Stimulated activated naive B cell treated with anti-CD40 and anti-IgM and Interleukin-4, amounts not matched to agents 10 μg/mL and 1 μg/mL and 100 μg/mL, for 72 hours (primary cell): ENCODE data around the gene SLC39A12.

Source experiments
- ATAC-seq, 2 donors: fragments of 150-1000 bp; cut with Tn5 transposase; replicated peaks; 2 replicates each; pipeline ENCODE4 v1.10.0; 2021; ENCODE audit warnings: moderate library complexity in 1 of 2
- DNase-seq: peaks from one replicate; pipeline ENCODE4 v3.0.0; 2021
- H3K27ac Mint-ChIP-seq: one replicate; pipeline ENCODE4 v1.8.0; 2022; ENCODE audit warnings: mild to moderate bottlenecking, mixed read lengths
- H3K27me3 Mint-ChIP-seq, 2 donors: one replicate each; pipeline ENCODE4 v1.8.0; 2022; ENCODE audit warnings: mixed read lengths in 2 of 2
- H3K36me3 Mint-ChIP-seq, 2 donors: one replicate each; pipeline ENCODE4 v1.8.0; 2022; ENCODE audit warnings: mixed read lengths in 2 of 2, mild to moderate bottlenecking in 1 of 2
- H3K4me1 Mint-ChIP-seq, 2 donors: one replicate each; pipeline ENCODE4 v1.8.0; 2022; ENCODE audit warnings: mixed read lengths in 2 of 2, mild to moderate bottlenecking in 1 of 2
- H3K4me3 Mint-ChIP-seq, 2 donors: one replicate each; pipeline ENCODE4 v1.8.0; 2022; ENCODE audit warnings: mild to moderate bottlenecking in 2 of 2, mixed read lengths in 2 of 2, moderate library complexity in 1 of 2
- H3K9me3 Mint-ChIP-seq, 2 donors: one replicate each; pipeline ENCODE4 v1.8.0; 2022; ENCODE audit warnings: mixed read lengths in 2 of 2, mild to moderate bottlenecking in 1 of 2

SLC39A12 gene

DNA sequence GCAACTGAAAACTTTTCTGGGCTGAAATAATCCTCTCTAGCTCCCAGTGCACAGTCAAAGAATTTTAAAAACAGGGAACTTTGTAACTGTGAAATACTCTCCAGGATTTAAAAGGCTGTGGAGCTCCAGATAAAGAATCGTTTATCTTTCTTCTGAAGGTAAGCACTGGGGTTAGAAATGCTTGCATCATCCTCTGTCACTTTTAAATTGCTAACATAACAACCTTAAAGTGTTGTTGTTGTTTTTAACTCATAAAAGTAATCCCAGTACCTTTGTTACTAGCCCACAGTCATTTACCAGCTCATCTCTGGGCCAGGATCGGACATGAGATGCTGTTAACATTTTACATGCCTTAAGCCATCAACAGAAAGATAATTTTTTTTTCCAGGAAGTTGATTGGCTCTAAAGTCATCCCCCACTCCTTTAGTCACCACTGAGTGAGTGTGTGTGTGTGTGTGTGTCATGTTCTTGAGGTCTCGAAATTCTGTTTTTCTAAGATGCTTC, at the start of gene SLC39A12:
Gene SLC39A12, plus strand, starts transcription at position 51 of the 504 bp plus-strand sequence. CDS start 1,359 bp downstream, outside the sequence.
- H3K27ac Mint-ChIP-seq: no peak within 1 kb of the TSS
- no peaks in the 10 kb centered on the region for H3K4me1 Mint-ChIP-seq
- ATAC-seq: no peak
- peaks cover 0 to 5% of the 10 kb centered on the region in 2 donors for H3K9me3 Mint-ChIP-seq
- H3K27me3 Mint-ChIP-seq: peaks cover 6 to 7% of the 10 kb centered on the region in 2 donors
- DNase-seq: no peak
- no peak within 1 kb of the TSS for H3K4me3 Mint-ChIP-seq
- H3K36me3 Mint-ChIP-seq: no peaks in the 10 kb centered on the region

DNA sequence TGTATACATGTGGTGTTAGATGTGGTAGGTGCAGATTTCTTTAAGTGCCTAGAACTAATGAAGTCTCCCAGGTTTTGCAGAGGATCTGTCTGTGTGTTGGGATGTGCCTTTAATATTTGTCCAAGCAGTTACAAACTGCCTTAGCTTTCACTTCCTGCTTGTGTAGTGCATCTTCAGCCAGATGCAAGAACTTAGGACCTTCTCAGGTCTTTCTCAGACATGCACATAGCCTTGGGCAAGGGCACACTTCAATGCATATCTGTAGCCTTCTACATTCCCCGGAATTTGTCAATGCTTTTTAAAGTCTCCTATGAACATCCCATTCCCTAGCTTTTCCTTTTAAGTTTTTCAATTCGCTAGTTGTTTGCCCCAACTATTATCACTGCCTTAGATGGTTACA, 47.2 kb upstream of the SLC39A12 start:
- Mint-ChIP-seq H3K27me3 (no peaks in the 10 kb centered on the region), H3K36me3 (no peaks in the 10 kb centered on the region), H3K4me3 (no peak overlapping the region), H3K4me1 (peaks cover 2 to 10% of the 10 kb centered on the region in 2 donors), H3K9me3 (no peaks in the 10 kb centered on the region), H3K27ac (no peak overlapping the region)
- no peak for ATAC-seq
- no peak for DNase-seq

DNA sequence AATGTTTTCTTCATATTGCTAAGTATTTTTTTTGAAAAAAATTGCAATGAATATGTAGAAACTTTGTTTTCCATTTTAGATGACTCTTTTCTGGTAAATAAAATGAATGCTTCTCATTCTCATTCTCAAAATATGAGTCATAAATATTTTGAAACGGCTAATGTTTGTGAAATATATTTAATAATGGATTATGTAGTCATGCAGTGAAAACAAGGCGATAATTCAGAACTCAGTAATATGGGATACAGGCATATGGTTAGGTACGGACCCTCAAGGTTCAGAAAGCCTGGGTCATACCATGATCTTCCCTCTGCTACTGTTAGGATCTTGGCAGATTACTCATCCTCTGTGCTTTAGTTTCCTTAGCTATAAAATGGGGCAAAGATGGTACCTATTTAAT, 46.2 kb upstream of the SLC39A12 start:
- Mint-ChIP-seq H3K4me1 (peaks cover 2 to 10% of the 10 kb centered on the region in 2 donors), H3K27ac (no peak overlapping the region), H3K4me3 (no peak overlapping the region), H3K36me3 (no peaks in the 10 kb centered on the region), H3K27me3 (no peaks in the 10 kb centered on the region), H3K9me3 (no peaks in the 10 kb centered on the region)
- DNase-seq (no peak), ATAC-seq (no peak)

DNA sequence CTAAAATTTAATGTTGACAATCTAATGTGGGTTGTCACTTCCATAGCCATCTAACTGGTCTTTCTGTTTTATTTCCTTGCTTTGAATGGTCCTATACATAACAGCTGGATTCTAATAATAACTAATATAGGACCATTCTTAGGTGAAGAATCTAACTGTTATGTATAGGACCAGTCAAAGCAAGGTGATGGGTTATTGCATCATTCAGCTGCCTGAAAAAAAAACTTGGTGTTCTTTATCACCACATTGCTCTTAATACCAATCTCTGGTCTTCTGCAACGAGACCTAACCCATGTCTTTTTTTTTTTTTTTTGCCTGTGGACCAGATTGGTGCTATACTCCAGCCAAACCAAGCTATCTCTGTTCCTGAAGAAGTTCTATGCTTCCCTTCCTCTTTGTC, 45.7 kb upstream of the SLC39A12 start:
- DNase-seq: no peak
- Mint-ChIP-seq H3K4me1 (peaks cover 2 to 10% of the 10 kb centered on the region in 2 donors), H3K36me3 (no peaks in the 10 kb centered on the region), H3K27me3 (no peaks in the 10 kb centered on the region), H3K9me3 (no peaks in the 10 kb centered on the region), H3K4me3 (no peak overlapping the region), H3K27ac (no peak overlapping the region)
- no peak for ATAC-seq

DNA sequence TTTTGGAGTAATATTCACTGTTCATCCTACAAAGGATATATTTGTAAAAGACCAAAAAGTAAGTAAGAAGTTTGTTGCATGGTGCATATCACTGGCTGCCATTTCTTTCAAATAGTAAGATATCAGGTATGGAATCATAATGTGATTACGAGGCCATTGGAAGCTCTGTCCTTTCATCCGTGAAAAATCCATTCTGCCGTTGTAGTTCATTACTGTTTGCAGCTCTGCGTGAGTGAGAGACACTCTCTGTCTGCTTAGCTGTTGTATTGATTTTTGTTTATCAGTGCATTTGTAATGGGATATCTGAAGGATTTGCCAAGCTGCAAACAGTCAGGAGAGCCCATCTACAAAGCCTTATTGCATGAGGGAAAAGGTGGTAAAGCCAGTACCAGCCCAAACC, 44.1 kb upstream of the SLC39A12 start:
- Mint-ChIP-seq H3K27ac (no peak overlapping the region), H3K36me3 (peaks cover 0 to 1% of the 10 kb centered on the region in 2 donors), H3K4me1 (peaks cover 2 to 10% of the 10 kb centered on the region in 2 donors), H3K9me3 (peaks cover 5% of the 10 kb centered on the region in 2 donors), H3K27me3 (no peaks in the 10 kb centered on the region), H3K4me3 (no peak overlapping the region)
- no peak for ATAC-seq
- no peak for DNase-seq

DNA sequence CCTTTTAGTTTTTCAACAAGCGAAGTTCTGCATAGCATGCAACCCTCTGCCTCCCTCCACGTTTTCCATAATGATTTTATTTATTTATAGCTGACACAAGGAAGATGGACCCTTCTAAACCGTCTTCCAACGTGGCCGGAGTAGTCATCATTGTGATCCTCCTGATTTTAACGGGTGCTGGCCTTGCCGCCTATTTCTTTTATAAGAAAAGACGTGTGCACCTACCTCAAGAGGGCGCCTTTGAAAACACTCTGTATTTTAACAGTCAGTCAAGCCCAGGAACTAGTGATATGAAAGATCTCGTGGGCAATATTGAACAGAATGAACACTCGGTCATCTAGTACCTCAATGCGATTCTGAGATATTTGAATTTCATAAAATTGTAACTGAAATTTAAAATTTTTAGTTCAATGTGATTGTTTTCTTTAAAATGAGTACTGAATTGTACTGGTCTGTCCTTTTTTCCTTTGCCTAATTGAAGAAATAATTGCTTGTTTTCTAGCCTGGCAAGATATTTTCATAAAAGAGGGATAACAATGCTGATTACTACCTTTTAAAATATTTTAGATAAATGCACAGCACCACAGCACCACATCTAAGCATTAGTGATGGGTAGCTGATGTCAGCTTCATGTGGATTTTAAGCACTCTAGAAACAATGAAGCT, 41.5 kb upstream of the SLC39A12 start:
- ATAC-seq: peak; percentile 62 to 65
- H3K9me3 Mint-ChIP-seq: peaks cover 7 to 8% of the 10 kb centered on the region in 2 donors
- peaks cover 0 to 1% of the 10 kb centered on the region in 2 donors for H3K36me3 Mint-ChIP-seq
- H3K4me1 Mint-ChIP-seq: no peaks in the 10 kb centered on the region
- H3K4me3 Mint-ChIP-seq: no peak overlapping the region
- DNase-seq: peak; percentile 4
- H3K27ac Mint-ChIP-seq: no peak overlapping the region
- H3K27me3 Mint-ChIP-seq: no peaks in the 10 kb centered on the region

DNA sequence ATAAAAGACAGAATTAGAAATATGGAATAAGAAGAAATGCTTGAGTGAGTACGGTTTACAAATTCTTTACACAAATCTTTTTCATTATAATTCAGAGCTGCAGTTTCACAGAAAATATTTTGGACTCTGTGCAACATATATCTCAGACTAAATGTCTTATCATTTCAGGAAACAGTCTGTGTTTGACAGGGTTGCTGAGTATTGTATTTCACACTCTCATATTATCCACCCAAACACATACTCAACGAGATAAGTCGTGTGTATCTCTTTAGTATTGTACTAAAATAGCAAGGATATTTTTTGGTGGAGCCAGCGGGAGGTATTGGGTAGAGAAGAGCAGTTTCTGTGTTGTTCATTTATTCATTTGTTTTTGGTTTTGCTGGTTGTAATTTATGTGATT, 39.0 kb upstream of the SLC39A12 start:
- no peaks in the 10 kb centered on the region for H3K27me3 Mint-ChIP-seq
- DNase-seq: no peak

DNA sequence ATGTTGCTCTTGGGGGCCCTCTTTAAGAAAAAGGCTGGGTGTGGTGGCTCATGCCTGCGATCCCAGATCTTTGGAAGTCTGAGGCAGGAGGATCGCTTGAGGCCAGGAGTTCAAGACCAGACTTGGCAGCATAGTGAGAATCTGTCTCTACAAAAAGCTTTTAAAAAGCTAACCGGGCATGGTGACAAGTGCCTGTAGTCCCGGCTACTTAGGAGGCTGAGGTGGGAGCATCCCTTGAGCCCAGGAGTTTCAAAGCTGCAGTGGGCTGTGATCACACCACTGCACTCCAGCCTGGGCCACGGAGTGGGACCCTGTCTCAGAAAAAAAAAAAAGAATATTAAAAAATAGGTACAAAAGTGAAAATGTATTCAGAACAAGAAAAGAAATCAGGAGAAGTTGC, 38.1 kb upstream of the SLC39A12 start:
- Mint-ChIP-seq H3K9me3 (peaks cover 7 to 15% of the 10 kb centered on the region in 2 donors), H3K4me3 (no peak overlapping the region), H3K4me1 (no peaks in the 10 kb centered on the region), H3K27me3 (no peaks in the 10 kb centered on the region), H3K27ac (no peak overlapping the region), H3K36me3 (peaks cover 0 to 1% of the 10 kb centered on the region in 2 donors)
- DNase-seq (no peak), ATAC-seq (no peak)

More for the DNA sequence above, 39.0 kb upstream of the SLC39A12 start:
- no peak overlapping the region for H3K27ac Mint-ChIP-seq
- H3K36me3 Mint-ChIP-seq: peaks cover 0 to 1% of the 10 kb centered on the region in 2 donors
- peaks cover 7 to 8% of the 10 kb centered on the region in 2 donors for H3K9me3 Mint-ChIP-seq
- no peak overlapping the region for H3K4me3 Mint-ChIP-seq
- no peak for ATAC-seq
- no peaks in the 10 kb centered on the region for H3K4me1 Mint-ChIP-seq

DNA sequence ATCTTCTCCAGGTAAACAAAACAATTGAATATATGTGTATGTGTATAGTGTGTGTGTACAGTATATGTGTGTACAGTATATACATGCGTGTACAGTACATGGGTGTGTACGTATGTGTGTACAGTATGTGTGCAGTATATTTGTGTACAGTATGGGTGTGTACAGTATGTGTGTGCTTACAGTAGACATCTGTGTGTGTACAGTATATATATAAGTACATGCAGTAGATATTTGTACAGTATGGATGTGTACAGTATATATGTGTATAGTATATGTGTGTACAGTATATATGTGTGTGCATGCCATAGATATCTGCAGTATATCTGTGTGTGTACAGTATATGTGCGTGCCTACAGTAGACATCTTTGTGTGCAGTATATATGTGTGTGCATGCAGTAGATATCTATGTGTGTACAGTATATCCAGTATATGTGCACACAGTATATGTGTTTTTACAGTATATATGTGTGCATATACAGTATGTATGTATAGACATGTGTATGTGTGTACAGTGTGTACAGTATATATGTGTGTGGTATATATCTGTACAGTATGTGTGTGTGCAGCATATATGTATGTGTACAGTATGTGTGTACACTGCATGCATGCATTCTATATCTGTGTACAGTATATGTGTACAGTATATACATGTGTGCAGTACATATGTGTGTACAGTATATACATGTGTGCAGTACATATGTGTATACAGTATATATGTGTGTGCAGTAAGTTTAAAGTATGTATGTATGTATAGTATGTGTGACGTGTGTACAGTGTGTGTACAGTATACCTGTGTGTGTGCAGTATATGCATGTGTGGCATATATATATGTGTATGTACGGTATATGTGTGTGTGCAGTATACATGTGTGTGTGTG, 37.3 kb upstream of the SLC39A12 start:
- peaks cover 7 to 15% of the 10 kb centered on the region in 2 donors for H3K9me3 Mint-ChIP-seq
- H3K4me1 Mint-ChIP-seq: no peaks in the 10 kb centered on the region
- no peak overlapping the region for H3K27ac Mint-ChIP-seq
- no peak for DNase-seq
- H3K36me3 Mint-ChIP-seq: peaks cover 0 to 1% of the 10 kb centered on the region in 2 donors
- ATAC-seq: no peak
- H3K27me3 Mint-ChIP-seq: no peaks in the 10 kb centered on the region
- H3K4me3 Mint-ChIP-seq: no peak overlapping the region

DNA sequence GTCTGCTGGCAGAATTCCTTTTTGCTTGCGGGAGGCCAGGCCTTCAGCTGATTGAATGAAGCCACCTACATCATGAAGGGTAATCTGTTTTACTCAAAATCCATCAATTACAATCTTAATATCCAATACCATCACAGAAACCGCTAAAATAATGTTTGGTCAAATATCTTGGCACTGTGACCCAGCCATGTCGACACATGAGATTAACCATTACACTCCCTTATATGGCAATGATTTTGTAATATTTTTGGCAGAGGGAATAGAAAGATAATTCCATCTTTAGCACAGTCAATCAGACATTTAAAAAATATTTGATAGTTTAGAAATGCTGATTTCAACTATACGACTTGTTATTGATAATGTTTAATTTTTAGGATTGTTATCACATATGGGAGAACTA, 36.5 kb upstream of the SLC39A12 start:
- H3K27me3 Mint-ChIP-seq: no peaks in the 10 kb centered on the region
- no peaks in the 10 kb centered on the region for H3K4me1 Mint-ChIP-seq
- no peak for DNase-seq
- no peak overlapping the region for H3K4me3 Mint-ChIP-seq
- no peak for ATAC-seq
- H3K36me3 Mint-ChIP-seq: peaks cover 0 to 1% of the 10 kb centered on the region in 2 donors
- peaks cover 7 to 15% of the 10 kb centered on the region in 2 donors for H3K9me3 Mint-ChIP-seq
- no peak overlapping the region for H3K27ac Mint-ChIP-seq

DNA sequence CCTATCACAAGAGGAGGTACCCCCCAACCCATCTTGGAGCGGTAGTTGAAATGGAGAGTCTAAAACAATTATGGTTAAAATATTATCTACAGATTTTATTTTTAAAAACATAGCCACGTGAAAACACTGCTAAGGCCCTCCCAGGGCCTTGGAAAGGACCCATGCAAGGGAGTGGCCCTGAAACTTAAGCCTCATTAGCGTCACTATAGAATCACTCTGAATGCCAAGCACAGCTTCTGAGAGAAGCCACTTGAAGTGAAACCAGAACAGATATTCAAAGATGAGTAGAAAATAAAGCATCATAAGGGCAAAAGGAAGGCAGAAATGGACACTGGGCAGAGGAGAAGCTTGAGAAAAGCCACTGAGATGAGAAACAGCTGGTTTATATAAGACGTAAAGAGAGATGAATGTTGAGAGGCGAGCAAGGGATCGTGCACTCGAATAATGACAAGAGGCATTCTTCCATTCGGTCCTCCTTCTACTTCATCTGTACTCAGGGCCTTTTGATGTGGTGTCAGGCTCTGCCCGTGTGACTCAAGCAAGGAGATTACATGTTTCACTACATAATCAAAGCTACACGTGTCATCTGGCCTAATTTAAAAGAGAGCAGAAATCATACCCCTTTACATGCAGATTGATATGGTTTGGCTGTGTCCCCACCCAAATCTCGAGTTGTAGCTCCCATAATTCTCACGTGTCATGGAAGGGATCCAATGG, 33.4 kb upstream of the SLC39A12 start:
- H3K27me3 Mint-ChIP-seq: no peaks in the 10 kb centered on the region
- no peak overlapping the region for H3K27ac Mint-ChIP-seq
- ATAC-seq (no peak), DNase-seq (no peak)
- no peak overlapping the region for H3K4me3 Mint-ChIP-seq
- no peaks in the 10 kb centered on the region for H3K36me3 Mint-ChIP-seq
- peaks cover 2 to 10% of the 10 kb centered on the region in 2 donors for H3K9me3 Mint-ChIP-seq
- H3K4me1 Mint-ChIP-seq: no peaks in the 10 kb centered on the region

DNA sequence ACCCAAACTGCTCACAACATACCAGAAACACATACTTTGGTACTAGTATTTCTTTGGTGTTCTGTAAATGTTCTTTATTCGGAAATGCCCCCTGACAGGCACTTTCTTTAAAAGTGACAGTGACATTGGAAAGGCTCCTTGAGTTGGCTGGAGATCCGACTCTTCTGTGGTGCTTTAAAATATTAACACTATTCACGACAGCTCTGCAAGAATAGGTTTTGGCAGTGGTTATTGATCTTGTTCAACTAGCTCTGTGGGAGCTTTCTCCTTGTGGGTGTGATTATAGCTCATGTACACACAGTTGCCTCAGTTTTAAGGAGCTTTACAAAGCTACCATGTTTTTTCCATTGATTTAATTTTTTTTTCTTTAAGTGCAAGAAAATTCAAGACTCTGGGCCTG, 30.3 kb upstream of the SLC39A12 start:
- DNase-seq: no peak
- Mint-ChIP-seq H3K9me3 (peaks cover 3 to 6% of the 10 kb centered on the region in 2 donors), H3K27ac (no peak overlapping the region), H3K36me3 (no peaks in the 10 kb centered on the region), H3K4me3 (no peak overlapping the region), H3K27me3 (no peaks in the 10 kb centered on the region), H3K4me1 (no peaks in the 10 kb centered on the region)
- no peak for ATAC-seq

DNA sequence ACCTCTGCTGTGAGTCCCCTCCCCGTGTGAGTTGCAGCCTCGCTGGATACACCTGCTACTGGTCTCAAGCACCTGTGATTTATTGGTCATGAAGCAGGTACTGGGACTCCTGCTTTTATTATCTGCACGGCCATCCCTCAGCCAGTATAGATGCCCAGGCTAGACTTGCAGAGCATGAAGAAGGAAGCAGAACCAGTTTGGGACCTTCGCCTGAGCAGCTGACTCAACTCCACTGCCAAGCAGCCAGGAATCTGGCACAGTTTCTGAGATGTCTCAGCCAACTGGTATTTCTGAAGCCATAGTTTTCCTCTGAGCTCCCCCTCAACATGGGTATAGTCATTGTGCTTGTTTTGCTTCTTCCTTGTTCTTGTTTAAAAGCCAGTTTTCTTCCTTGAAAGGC, 28.0 kb upstream of the SLC39A12 start:
- DNase-seq (no peak), ATAC-seq (no peak)
- no peaks in the 10 kb centered on the region for H3K4me1 Mint-ChIP-seq
- peaks cover 0 to 4% of the 10 kb centered on the region in 2 donors for H3K9me3 Mint-ChIP-seq
- no peak overlapping the region for H3K27ac Mint-ChIP-seq
- no peaks in the 10 kb centered on the region for H3K27me3 Mint-ChIP-seq
- H3K36me3 Mint-ChIP-seq: no peaks in the 10 kb centered on the region
- H3K4me3 Mint-ChIP-seq: no peak overlapping the region

DNA sequence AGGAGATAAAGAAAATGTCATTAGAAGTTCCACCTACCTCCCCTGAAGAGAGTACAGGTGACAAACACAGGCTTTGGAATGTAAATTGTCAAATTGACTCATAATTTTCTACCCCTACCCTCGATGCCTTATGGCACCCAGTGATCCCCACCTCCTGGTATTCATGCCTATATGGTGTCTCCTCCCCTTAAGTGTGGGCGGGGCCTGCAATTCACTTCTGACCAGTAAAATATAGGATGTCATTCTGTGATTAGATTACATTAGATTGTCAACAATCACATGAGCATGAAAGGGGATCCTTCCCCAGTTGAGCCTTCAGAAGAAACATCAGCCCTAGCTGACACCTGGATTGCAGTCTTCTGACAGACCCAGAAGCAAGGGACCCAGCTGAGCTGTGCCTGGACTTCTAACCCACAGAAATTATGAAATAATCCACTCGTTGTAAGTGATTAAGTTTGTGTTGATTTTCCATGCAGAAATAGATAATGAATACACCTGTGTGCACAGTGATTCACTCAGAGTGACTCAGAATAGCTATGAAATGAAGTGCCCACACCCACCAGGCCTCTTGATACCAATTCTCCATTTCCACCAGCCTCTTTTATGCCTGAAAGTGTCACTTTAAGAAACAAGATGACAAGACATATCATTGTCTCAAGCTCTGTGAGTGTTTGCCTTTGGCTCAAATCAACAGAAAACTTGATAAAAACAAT, 8.5 kb upstream of the SLC39A12 start:
- Mint-ChIP-seq H3K36me3 (no peaks in the 10 kb centered on the region), H3K9me3 (no peaks in the 10 kb centered on the region), H3K4me3 (no peak overlapping the region), H3K27ac (no peak overlapping the region), H3K27me3 (peaks cover 4 to 19% of the 10 kb centered on the region in 2 donors), H3K4me1 (no peaks in the 10 kb centered on the region)
- no peak for DNase-seq
- ATAC-seq: no peak
